SIG-M5 treated with dmso at 0.1 percent for 504 hours (cell line): ENCODE data around the gene ARHGAP15.

Experiments
- DNase-seq: peaks from one replicate; lab custom pipeline; 2025; ENCODE audit not compliant: unreplicated experiment; lab: John Stamatoyannopoulos, UW

ARHGAP15 gene

GRCh38 chr2:143169105-143169504 lies 39.9 kb downstream of the ARHGAP15 start:
- no peak for DNase-seq

DNA sequence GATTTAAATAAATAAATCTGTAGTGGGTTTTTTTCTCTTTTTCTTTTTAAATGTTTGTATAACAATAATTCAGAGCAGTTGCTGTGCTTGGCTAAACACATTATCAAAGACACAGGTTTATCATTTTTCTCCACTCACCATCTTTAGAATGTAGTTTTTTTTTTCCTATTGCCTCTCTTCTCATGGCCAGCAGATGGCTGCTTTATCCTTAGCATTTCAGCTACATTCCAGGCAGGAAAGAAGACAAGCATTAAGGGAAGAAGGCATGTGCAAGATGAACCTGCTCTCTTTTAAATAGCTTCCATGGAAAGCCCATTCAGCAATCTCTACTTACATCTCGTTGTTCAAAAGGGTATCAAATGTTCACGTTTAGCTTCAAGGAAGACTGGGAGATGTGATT lies 42.6 kb downstream of the ARHGAP15 start:
- no peak for DNase-seq

GRCh38 chr2:143175438-143175837 lies 46.2 kb downstream of the ARHGAP15 start:
- DNase-seq: no peak

GRCh38 chr2:143176606-143177005 lies 47.4 kb downstream of the ARHGAP15 start:
- DNase-seq: no peak

- DNase-seq: no peak
These were observed 48.0 kb downstream of the ARHGAP15 start for GRCh38 chr2:143177096-143177786.

DNA sequence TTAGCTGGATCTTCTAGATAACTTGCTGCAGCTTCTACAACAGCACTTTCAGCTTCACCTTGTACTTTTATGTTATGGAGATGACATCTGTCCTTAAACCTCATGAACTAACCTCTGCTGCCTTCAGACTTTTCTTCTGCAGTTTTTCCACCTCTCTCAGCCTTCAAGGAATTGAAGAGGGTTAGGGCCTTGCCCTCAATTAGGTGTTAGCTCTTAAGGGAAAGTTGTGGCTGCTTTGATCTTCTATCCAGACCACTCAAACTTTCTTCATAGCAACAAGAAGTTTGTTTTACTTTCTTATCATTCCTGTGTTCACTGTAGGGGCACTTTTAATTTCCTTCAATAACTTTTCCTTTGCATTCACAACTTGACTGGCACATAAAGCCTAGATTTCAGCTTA lies 52.3 kb downstream of the ARHGAP15 start:
- DNase-seq: no peak

GRCh38 chr2:143182649-143183048 lies 53.4 kb downstream of the ARHGAP15 start:
- no peak for DNase-seq

DNA sequence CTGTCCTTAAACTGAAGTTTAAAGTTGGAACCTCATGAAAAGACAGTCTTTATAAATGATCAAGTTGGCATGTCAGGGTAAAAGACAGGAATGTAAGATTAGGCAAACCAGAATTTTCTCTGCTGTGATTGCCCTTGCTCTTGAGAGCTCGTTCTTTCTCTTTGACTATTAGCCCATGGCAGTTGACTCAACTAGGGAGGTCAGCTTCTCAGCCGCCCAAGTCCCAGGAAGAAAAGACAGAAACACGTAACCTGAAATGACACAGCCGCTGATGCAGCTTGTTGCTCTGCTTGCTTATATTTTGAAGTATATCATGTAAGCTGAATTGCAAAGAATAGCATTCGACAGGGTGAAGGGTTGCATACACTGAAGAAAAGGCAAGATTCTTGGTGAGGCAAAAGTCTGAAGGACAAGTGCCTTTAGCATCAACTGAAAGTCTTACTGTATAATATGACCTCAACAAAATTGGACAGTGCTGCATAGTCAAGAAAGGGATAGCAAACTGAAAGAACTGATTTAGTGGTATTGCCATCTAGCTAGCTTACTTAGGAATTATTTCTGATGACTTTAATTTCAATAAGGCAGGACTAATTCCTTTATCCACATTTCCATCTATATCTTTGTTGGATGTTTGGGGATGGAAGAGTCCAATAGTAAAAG lies 54.7 kb downstream of the ARHGAP15 start:
- DNase-seq: no peak

DNA sequence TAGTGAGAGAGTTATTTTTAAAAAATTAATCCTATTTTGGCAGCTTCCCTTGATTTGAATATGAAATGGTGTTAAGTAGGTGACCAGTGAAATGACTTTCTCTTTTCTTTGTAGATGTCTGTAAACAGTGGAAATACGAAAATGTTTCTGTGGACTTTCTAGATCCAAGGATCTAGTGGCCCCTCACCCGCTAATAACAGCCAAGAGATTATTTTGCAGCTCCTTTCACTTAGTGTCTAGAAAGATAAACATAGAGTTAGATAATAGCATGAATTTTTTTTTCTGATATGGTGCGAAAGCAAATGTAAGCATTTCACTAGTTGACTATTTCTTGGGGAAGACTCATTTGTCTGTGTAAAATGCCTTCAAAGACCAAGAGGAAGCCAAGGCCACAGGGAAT lies 57.7 kb downstream of the ARHGAP15 start:
- DNase-seq: no peak

- no peak for DNase-seq
These were observed 61.2 kb downstream of the ARHGAP15 start for GRCh38 chr2:143190431-143190830.

DNA sequence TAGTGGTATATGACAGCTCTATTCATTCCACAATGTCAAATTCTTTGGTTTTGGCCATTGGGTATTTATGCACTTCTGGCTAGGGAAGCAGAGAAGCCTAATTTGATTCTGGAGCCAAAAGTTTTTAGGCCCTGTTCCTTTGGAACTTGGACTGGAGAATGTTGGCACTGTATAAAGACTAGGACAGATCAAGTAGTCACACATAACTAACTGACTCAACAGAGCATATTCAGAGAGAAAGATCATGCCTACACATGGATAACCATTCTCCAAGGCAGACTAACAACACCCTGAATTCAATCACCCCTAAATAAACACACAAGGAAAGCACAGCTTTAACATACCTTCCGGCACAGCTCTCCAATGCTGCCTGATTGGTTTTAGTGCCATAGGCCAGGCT lies 62.9 kb downstream of the ARHGAP15 start:
- DNase-seq: no peak

DNA sequence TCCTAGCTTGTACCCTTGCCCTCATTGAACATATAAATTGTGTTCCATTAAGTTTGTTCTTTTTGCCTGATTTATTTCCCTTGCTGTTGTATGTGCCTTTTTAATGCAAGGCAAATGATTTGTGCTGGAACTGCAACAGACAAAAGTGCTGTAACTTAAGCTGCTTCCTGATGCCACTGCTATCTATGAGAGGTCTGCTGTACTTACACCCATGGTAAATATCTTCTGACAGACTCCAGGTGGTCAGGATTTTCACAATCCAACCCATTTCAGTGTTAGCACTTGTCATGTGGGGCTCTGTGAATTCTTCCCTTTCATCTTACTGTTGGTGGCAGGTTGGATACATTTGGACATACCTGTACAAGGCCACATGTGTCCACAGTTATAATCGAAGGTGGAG lies 63.5 kb downstream of the ARHGAP15 start:
- no peak for DNase-seq

DNA sequence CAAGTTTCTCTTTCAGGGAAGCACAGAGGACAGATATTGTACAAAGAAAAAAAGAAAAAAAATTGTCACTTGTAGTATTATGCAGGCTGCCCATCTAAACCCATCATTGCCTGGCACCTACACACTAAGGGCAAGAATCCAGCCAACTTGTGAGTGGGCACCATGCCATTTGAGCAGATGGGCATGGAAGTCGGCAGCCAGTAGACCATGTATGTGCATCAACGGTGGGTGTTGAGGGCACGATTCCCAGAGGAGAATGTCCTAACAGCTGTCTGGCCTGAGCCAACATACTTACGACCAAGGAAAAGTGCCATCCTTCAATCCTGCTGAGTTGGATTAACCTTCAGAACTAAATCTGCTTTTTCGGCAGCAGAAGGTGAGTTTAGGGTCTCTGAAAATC lies 63.9 kb downstream of the ARHGAP15 start:
- DNase-seq: no peak

- no peak for DNase-seq
These were observed 66.3 kb downstream of the ARHGAP15 start for GRCh38 chr2:143195511-143195910.

DNA sequence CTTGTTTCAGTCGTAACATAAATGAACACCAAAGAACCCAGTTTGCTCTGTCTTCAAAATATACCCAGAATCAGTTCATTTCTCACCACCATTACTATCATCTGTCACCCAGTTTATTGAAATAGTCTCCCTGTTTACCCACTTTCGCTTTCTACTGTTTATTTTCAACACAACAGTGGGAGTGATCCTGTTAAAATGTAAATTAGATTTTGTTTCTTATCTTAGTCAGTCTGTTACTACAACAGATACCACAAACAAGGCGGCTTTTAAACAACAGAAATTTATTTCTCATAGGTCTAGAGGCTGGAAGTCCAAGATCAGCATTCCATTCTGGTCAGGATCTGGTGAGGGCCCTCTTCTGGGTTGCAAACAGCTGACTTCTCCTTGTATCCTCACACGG lies 74.8 kb downstream of the ARHGAP15 start:
- DNase-seq: no peak

DNA sequence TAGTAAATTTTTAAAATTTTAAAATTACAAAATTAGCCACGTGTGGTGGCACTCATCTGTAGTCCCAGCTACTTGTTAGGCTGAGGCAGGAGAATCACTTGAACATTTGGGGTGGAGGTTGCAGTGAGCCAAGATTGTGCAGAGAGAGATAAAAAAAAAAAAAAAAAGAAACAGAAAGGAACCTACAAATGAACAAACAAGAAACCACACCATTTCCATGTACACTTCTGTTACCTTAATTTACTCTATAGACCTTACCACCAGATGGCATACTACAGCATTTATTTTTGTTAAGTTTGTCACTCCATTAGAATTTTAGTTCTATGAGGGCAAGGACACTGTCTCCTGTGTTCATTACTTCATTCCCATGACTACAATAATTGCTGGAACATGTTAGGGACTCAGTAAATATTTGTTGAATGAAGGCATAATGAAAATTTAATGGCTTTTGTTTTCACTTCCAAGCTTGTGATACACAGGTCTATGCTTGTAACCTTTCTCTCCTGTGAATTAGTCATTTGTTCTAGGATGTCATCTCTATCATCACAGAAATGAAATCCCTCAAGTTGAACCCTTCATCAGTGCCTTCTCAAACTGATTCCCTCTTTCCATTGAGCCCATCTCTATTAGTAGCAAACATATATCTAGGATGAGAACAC lies 76.0 kb downstream of the ARHGAP15 start:
- peak; percentile 32 for DNase-seq

- DNase-seq: no peak
These were observed 80.6 kb downstream of the ARHGAP15 start for GRCh38 chr2:143209570-143210445.

GRCh38 chr2:143210446-143210819 lies 81.2 kb downstream of the ARHGAP15 start:
- DNase-seq: no peak

DNA sequence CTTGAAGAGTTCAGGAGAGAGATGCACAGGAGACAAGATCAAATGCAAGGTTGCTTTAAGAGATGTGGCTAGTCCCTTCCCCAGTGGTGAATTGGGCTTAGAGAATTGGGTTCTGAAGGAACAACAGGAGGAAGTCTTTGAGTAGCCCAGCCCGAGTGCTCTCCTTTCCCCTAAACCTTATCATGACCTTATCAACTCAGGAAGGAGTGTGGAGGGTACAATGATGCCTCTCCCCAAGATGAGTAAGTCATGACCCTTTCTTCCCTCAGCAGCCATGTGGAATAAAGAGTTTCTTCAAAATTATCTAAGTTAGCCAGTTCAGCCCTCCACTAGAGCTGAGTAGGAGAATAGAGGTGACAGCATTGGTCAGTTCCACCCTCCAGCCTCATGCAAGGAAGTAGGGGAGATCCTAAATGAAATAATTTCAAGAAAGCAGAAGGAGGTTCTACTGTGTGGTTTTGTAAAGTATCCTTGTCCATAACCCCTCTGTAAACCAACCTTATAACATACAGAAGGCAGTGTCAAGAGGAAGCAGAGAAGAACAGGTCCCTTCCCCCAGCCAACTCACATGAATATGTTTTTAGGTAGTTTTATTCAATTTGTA lies 88.4 kb downstream of the ARHGAP15 start:
- peak; percentile 48 for DNase-seq

DNA sequence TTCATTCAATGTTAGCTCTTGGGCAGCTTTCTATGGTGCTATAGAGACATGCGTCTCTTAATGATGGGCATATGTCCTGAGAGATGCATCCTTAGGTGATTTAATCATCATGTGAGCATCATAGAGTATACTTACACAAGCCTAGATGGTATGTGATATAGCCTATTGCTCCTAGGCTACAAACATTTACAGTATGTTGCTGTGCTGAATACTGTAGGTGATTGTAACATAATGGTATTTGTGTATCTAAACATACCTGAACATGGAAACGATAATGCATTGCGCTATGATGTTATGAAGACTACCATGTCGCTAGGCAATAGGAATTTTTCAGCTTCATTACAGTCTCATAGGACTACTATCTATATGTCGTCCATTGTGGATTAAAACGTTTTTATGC lies 89.4 kb downstream of the ARHGAP15 start:
- DNase-seq: no peak

DNA sequence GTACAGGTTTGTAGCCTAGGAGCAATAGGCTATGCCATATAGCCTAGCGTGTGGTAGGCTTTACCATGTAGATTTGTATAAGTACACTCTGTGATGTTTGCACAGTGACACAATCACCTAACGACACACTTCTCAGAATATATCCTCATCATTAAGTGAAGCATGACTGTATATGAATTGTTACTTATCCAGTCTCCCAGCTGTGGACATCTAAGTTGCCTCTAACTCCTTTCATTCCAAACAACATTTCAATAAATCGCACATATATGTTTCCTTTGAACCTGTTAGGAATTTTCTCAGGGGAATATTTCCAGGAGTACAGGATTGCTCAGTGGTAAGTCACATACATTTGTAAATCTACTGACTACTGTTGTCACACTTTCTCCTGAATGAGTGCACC lies 90.0 kb downstream of the ARHGAP15 start:
- no peak for DNase-seq
